GM21529 (cell line): Measurements from ENCODE around the gene CCL18.
"Not testable (repeated sequence)": the region's sequence is repeated elsewhere in the genome, so short reads cannot be mapped to it uniquely, and the experiment has no call there.

Experiments used
- ATAC-seq: cut with Tn5 transposase; IDR thresholded peaks from one replicate; pipeline ENCODE4 v1.9.1; 2021; ENCODE audit not compliant: unreplicated experiment

CCL18 gene

DNA sequence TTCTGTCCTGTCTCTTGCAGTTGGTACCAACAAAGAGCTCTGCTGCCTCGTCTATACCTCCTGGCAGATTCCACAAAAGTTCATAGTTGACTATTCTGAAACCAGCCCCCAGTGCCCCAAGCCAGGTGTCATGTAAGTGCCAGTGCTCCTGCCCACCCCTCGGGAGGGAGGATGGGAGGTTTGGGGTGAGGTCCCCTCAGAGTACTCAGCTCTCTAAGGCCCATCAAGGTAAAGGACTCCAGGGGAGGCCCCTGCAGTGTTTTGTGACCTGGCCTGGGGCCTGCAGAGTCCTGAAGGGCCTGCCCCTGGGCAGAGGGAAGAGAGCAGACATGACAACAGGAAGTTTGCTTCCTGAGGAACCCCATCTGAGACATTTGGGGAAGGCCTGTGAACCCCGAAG lies 6.4 kb downstream of the CCL18 start:
- no peak for ATAC-seq

DNA sequence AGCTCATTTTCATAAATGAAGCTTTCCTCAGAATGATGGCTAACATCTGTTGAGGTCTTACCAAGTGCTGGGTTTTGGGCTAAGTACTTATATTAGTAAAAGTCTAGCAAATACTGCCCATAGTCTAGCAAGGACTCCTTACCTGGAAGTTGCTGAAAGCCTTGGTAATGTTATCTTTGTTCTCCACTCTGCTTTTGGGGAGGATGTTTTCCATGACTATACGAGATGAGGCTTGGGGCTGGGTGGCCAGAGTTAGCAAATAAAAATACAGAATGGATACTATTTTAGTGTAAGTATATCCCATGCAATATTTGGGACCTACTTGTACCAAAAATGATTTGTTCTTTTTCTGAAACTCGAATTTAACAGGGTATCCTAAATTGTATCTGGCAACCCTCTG lies 7.7 kb downstream of the CCL18 start:
- no peak for ATAC-seq

DNA sequence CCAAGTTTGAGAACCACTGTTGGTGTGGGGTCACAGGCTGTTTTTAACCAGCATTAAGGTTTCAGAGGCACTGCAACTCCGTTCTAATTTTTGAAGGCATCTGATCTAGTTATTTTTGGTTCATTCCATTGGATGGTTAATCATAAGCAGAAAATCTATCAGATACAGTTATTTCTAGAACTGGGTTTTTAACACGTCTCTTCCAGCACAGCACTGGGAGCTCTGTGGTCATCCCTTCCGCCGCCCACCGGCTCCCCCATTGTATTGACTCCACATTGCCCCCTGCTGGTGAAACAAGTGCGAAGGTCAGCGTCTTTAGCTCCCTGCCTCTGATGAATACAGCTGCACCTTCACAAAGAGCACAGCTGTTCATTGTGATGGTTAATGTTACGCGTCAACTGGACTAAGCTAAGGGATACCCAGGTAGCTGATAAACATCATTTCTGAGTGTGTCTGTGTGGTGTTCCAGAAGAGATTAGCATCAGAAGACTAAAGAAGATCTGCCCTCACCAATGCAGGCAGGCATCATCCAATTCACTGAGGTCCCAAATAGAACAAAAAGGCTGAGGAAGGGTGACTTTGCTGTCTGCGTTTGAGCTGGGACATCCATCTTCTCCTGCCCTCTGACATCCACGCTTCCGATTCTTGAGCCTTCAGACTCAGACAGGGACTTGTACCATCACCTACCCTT lies 8.5 kb downstream of the CCL18 start:
- no peak for ATAC-seq

DNA sequence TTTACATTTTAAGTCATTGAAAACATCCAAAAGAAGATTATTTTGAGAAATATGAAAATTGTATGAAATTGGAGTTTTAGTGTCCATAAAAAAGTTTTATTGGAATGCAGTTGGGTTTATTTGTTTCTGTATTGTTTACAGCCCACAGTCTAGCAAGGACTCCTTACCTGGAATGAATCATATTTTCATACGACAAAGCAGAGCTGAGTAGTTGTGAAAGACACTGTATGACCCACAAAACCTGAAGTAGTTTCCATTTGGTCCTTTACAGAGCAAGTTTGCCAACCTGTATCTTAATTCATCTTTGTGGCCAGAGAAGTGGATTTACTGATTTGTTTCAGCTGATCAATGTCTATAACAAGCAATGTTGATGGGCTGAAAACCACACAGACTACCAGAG lies 10.3 kb downstream of the CCL18 start:
- ATAC-seq, result no peak

DNA sequence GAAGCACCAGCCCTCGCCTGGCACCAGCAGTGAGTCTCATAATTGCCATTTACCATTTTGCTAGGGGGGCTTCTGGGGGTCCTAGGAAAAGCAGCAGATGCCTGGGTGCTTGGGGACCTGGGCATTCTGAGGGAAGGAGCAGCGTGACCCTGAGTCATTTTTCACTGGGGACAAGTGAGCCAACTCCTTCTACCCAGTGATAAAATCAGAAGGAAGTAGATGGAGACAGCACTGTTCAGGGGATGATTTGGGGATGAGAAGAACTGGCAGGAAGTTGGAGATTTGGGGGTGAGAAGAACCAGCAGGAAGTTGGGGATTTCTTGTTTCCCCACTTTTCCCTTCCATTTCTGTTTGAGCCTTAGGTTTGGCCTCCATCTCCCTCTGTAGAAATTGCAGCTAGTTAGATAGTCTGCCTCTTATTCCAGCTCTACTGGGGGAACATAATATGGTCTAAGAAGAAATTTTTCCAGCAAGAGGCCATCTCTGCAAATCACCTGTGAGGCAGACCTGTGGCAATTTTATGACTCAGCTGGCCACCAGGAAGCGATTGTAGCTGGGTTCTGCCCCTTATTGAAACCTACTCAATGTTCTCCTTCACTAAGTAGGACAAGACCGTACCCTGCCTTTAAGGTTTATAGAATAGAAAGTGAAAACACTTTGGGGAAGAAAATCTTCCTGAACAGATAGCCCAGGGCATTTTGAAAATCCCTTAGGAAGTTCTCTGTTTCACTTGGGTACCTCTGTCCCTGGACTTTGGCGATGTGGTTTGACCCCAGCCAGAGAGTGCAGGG lies 17.8 kb downstream of the CCL18 start:
- peak; percentile 29 for ATAC-seq

DNA sequence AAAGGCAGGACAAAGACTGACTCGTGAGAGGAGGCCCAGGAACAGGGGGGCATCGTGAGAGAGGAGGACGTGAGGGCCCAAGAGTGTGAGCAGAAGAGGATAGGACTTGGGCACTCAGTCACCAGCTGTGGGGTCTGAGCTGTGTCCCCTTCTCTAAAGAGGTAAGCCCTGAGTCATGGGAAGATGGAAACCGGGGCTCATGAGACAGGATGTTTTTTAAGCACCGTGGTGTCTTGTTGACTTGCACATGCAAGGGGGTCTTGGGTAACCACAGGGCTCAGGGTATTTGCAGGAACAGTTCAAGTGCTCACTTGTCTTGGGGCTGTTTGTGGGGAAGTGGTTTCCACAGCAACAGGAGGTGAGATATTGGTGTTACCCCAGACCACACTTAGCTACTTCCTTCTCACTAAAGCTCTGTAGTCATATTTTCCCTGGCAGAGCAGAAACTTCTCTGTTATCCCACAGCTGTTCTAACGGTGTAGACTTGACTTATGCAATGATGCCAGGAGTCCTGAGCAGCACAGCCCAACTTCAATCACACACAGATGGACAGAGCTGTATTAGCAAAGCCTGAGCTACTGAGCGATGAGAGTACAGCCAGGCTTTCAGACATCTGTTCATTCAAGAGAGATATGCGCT lies 18.5 kb downstream of the CCL18 start:
- ATAC-seq, result peak; percentile 48

DNA sequence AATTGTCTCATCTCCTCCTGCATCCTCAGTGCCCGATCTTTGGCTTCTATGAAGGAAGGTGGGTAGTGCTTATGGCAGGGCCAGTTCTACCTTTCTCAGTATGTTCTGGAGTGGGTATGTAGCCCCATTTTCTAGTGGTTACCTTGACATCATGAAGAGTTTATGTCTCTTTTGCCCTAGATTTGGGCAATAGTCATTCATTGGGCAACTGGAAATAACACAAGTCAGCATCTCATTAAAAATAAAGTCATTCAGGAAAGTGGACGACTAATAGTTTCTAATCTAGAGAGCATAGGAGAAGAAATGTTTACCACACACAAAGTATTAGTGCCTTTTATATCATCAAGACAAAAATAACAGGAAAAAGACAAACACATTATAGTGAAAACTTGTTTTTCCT lies 19.6 kb downstream of the CCL18 start:
- ATAC-seq, result not testable (repeated sequence)

DNA sequence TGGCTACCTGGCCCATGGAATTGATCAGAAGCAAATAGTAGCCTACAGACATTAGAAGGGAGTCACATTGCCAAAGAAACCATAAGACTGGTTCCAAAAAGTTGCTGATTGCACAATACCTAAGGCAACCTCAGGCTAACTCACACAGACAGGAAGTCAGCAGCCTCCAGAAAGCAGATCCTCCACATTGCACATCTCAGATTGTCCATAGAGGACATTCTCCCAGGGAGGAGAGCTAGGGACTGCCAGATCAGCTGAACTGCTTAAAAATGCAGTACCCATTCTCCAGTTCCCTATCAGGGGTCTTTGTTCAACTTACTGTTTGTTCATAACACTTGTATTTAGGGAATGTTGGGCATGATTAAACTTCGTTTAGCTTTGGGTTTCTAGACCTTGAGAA lies 21.7 kb downstream of the CCL18 start:
- no peak for ATAC-seq

DNA sequence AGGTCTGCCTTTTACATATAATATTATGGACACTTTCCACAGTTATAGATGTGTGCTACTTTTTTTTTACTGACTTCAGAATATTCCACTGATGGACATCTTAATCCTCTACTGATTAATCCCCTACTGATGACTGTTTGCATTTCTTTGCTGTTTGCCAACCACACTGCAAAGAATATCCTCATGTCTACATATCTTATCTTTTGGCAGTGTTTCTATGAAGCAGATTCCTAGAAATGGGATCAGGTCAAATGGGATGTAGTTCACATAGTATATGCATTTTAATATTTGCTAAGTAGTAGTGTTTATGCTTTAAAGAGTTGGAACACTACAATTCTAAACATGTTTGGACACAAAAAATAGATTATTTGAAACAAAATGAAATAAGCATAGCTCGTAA lies 22.7 kb downstream of the CCL18 start:
- no peak for ATAC-seq

DNA sequence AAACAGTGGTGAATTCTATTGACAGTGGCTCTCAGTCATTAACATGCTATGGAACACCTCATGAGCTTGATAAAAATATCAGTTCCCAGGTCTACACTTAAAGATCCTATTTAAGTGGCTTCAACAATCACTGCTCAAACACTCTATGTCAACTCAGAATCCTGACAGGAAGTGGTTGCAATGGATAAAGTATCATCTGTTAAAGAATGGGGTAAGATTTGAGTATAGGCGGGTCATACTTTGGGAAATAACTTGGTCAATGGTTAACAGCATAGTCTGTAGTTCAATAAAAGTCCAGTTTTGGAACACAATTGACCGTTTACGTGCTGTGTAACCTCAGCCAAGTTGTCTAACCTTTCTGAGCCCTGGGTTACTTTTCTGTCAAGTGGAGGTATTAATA lies 23.4 kb downstream of the CCL18 start:
- ATAC-seq, result not testable (repeated sequence)

DNA sequence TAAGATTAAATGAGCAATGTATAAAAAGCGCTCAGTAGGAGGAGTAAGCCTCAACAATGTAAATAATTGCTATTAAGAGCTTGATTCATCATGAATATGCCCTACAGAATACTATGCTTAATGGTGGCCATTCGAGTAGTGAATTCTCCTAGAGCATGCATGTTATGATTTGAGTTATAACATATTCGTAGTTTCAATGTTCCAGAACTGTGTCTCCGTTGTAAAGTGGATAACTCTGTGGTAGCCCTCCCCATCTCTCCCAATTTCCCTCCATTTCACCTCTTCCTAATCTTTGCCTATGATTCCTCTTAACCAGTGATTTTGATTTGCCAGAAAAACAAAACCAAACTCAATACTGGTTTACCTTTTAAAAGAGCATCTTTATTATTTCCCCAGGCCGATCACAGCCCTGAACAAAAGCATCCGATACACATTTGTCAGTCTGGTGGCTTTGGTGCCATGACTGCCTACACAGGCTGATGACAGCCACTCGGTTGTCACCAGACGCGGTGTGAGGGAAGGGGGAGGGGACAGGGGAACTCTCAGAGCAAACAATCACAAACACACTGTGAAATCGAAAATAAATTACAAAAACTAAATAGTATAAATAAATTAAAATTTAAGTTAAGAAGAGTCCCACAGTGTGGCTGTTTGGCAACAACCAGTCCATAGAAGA lies 24.0 kb downstream of the CCL18 start:
- ATAC-seq, result not testable (repeated sequence)

DNA sequence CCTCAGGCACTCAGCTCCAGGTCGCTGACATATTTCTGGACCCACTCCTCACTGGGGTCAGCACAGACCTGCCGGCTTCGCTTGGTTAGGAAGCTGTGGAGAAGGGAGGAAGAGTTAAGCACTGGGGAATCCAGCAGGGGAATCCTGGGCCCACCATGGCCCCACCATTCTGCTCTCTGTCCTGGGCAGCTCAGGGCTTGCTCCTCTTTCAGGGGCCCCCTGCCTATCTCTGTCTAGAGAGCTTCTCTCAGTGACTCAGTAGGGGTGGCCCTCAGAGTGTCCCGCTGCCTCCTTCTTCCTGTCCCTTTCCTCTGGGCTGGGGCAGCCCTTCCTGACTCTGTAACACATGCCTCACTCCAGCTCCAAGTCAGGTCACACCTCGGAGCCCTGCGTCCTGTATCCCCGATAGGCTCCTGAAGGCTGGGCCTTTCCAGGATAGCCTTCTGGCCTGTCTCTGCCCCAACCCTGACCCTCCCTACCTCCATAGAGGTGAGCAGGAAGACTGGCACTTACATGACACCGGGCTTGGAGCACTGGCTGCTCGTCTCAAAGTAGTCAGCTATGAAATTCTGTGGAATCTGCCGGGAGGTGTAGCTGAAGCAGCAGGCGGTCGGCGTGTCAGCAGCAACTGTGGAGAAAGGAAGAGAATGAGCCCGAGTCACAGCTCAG lies 24.7 kb downstream of the CCL18 start:
- no peak for ATAC-seq

DNA sequence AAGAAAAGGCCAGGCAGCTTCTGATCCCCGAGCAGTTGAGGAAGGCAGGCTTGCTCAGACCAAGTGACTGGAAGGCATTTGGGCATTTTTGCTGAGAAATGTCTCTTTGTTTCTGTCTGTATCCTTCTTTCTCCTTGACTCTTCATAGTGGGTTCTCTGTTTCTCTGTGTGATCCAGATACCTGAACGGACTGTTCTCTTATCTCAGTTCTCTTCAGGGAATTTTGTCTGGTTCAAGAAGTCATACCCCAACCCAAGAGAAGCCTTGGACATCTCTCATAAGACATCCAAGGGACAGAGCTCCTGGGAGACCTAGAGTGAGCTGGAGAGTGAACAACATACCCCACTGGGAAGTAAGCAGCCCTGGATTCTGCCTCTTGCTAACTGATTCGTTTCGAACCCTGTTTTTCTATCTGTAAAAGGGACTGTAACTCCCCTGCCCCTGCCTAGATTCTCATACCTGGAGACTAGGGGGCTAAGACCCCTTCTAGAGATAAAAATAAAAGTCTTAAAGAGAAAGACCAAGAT lies 25.3 kb downstream of the CCL18 start:
- no peak for ATAC-seq

DNA sequence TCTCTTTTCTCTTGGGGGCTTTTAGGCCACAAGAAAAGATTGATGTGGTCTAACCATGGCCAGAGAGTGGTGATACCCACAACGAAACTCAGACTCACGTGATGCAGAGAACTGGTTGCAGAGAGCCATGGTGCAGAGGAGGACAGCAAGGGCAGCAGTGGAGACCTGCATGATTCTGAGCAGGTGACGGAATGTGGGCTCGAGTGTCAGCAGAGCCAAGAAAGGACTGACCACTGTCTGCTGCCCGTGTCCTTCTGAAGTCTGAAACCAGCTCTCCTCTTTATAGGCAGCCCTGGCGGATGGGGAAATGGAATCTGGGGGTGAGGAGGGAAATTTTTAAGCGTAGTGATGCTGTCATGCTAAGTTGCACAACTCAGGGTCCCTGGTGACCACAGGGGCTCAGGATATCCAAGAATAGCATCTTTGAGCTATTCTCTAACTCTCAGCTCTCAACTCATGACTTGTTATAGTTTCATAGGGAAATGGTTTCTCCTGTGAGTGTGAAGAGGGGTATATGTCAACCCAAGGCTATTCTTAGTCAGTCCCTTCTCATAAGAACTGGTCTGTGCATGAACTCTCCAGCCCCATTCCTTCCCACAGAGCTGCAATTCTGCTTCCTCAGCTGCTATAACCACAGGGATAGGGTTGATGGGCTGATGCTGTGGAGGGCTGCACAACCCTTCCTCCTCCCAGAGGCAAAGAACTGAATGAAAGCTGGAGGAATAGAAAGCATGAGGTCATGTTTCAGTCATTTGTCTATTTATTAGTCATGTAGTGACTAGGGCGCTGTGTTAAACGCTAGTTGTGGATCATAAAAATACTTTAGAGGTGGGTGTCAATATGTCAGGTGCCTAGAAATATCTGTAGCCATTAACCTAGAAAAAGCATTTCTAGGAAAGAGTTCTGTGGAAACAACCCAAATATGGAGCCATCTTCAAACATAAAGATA lies 26.1 kb downstream of the CCL18 start, which contains the start of gene CCL3:
Gene CCL3, minus strand, starts transcription at position 256 of the 949 bp plus-strand sequence. Its CDS starts 85 bp downstream, at position 171.
- ATAC-seq, result peak; percentile 65

DNA sequence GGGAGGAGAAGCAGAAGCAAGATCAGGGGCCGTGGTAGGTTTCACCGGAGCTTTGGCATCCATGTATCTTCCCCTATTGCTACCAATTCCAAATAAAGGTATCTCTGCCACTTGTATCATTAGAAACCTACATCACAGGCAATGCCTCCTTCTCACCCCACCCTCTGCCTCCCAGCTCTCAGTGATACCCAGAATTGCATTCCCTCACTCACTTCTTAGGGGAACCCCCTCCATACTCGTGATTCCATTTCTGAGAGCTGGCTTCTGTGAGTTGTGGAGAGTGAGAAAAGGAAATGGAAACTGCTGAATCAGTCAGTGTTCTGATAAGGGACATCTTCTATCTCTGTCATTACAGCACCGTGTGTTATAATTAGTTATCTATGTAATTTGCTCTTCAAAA lies 28.2 kb downstream of the CCL18 start:
- ATAC-seq, result peak; percentile 25

DNA sequence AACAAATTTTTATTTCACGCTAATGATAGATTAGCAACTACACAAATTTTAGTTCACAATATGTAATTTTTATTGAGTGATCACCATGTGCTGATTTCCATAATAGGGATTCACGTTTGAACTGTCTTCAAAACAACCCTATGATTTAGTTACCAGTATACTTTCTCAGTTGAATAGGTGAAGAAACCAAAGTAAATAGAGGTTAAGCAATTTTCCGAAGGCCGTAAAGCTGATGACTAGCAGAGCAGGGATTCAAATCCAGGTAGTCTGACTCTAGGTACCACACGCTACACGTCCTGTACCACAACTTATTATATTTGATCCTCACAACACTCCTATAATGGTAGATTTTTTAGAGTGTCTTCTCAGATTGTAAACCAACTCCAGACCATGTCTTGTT lies 28.6 kb downstream of the CCL18 start:
- not testable (repeated sequence) for ATAC-seq

DNA sequence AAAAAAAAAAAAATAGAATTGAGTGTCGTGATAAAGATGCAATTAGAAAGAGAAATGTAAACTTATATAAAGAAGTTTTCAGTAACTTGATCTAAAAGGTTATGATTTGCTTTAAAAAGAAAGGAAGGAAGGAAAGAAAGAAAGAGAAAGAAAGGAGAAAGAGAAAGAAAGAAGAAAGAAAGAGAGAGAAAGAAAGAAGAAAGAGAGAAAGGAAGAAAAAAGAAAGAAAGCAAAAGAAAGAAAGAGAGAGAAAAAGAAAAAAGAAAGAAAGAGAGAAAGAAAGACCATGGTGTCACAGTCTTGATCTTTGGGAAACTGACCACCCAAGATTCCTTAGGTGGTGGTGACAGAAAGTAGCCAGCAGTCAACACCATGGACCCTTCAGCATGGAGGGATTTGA lies 30.2 kb downstream of the CCL18 start:
- ATAC-seq, result no peak

DNA sequence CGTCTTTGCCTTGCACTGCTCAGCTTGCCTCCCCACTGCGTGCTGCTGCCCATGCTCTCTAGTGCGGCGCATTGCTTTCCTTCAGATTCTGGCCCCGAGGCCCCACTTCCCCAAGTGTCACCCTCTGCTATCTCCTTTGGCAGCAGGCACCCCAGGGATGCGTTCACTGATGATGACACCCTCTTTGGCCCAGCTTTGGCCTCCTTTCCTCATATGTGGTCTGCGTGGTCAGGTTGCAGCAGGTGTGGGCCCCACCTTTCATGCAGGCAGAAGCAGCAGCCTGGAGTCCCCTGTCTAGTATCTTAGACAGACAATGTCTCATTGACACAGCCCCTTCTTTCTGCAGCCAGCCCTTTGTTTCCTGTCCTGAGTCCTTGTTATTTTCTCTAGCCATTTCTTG lies 30.7 kb downstream of the CCL18 start:
- ATAC-seq, result no peak

DNA sequence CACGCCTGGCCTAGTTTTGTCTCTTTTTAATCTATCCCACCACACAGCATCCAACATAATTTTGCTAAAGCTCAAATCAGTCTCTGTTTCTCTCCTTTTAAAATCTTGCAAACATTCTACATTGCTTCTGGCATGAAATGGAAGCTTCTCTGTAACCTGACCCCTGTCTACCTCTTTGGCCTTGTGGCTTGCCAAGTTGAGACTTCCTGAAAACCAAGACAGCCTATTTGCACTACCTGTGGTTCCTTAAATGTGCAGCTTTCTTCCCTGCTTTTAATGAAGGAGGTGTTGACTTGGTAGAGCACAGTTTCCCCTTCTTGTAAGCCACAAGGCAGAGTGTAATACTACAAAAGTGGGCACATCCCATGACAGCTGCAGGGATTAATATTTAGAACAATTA lies 31.9 kb downstream of the CCL18 start:
- no peak for ATAC-seq
